HG02943 (cell line): ENCODE data around the gene PALLD.

Source experiments
- ATAC-seq: cut with Tn5 transposase; IDR thresholded peaks from one replicate; pipeline ENCODE4 v1.9.1; 2021; ENCODE audit warnings: mild to moderate bottlenecking, low read depth, moderate library complexity; ENCODE audit not compliant: unreplicated experiment

Gene PALLD

GRCh38 chr4:168741281-168742173 lies 244.7 kb downstream of the PALLD start:
- ATAC-seq: no peak

- no peak for ATAC-seq
Measured at GRCh38 chr4:168743131-168743530, 246.3 kb downstream of the PALLD start.

GRCh38 chr4:168743601-168744000 lies 246.7 kb downstream of the PALLD start:
- no peak for ATAC-seq

GRCh38 chr4:168744021-168744420 lies 247.2 kb downstream of the PALLD start:
- ATAC-seq: no peak

- no peak for ATAC-seq
Measured at GRCh38 chr4:168748807-168749206, 252.0 kb downstream of the PALLD start.

GRCh38 chr4:168751263-168752225 lies 254.7 kb downstream of the PALLD start:
- no peak for ATAC-seq

- ATAC-seq: no peak
Measured at GRCh38 chr4:168755598-168756477, 259.0 kb downstream of the PALLD start.

GRCh38 chr4:168757500-168757899 lies 260.6 kb downstream of the PALLD start:
- no peak for ATAC-seq

- ATAC-seq: no peak
Measured at GRCh38 chr4:168758351-168758876, 261.6 kb downstream of the PALLD start.

- no peak for ATAC-seq
Measured at GRCh38 chr4:168759321-168759720, 262.5 kb downstream of the PALLD start.

GRCh38 chr4:168759959-168760527 lies 263.2 kb downstream of the PALLD start:
- no peak for ATAC-seq

GRCh38 chr4:168761066-168761465 lies 264.2 kb downstream of the PALLD start:
- no peak for ATAC-seq

- ATAC-seq: no peak
Measured at GRCh38 chr4:168765322-168765721, 268.5 kb downstream of the PALLD start.

- ATAC-seq: no peak
Measured at GRCh38 chr4:168765726-168766125, 268.9 kb downstream of the PALLD start.

- ATAC-seq: no peak
Measured at GRCh38 chr4:168766604-168767316, 269.9 kb downstream of the PALLD start.

GRCh38 chr4:168769416-168769815 lies 272.6 kb downstream of the PALLD start:
- ATAC-seq: no peak

- no peak for ATAC-seq
Measured at GRCh38 chr4:168769837-168770236, 273.0 kb downstream of the PALLD start.

GRCh38 chr4:168771251-168771650 lies 274.4 kb downstream of the PALLD start:
- no peak for ATAC-seq
